ENCODE measurements around the gene APP.

Gene APP

DNA sequence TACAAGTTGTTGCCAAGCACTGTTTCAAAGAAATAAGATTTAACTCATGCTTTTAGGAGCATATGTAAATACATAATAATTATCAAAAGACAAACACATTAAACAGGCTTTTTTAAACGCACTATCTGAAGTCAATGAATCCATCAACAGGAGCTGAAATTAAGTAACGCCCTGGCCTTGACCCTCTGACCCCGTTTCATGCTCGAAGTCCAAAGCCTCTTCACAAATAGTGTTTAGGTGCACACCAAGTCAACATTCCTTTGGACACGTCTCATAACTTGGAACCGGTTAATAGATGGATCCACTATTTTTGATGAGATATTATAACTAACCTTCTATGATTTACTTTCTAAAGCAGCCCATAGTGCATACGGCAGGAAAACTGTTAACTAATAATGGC, 226.5 kb downstream of the APP start:
- Histone ChIP-seq H3K36me3 (ENCODE audit: control insufficient read depth in 2 of 2, insufficient read depth in 1 of 2, low read length in 2 of 2) (peaks cover 6 to 15% of the 10 kb centered on the region in 2 experiments; a peak in 2 of 3 replicates), H3K9me3 (ENCODE audit: control insufficient read depth, insufficient read depth, low read depth, low read length) (peaks cover 4% of the 10 kb centered on the region), H3K4me1 (ENCODE audit: control insufficient read depth, insufficient read depth, low read length) (no peaks in the 10 kb centered on the region), H3K27ac (ENCODE audit: extremely low read depth, low read depth, low read length) (no peak overlapping the region), H3K4me3 (ENCODE audit: low read depth, low read length) (no peak overlapping the region)
- POLR2A ChIA-PET = no interaction called here
- no peak for TF ChIP-seq ZNF391 (tag by site-specific recombination; IDR thresholded peaks at IDR 0.05; ENCODE audit: borderline replicate concordance, low read depth)
- no peak for TF ChIP-seq ZNF701 (tag by site-specific recombination; IDR thresholded peaks at IDR 0.05)
- no peak for TF ChIP-seq REPIN1 (tag by site-specific recombination; IDR thresholded peaks at IDR 0.05; ENCODE audit: low read depth)
- TF ChIP-seq SP3 (tag by site-specific recombination; IDR thresholded peaks at IDR 0.05) = no peak
- TF ChIP-seq ZNF561 (tag by site-specific recombination; IDR thresholded peaks at IDR 0.05; ENCODE audit: borderline replicate concordance) = no peak
- TF ChIP-seq ZNF707 (tag by site-specific recombination; IDR thresholded peaks at IDR 0.05) = no peak
- TF ChIP-seq ZNF24 (tag by site-specific recombination; IDR thresholded peaks at IDR 0.05) = no peak
- no peak for TF ChIP-seq ZNF202 (tag by site-specific recombination; IDR thresholded peaks at IDR 0.05; ENCODE audit: borderline replicate concordance)
- CTCF ChIA-PET = no interaction called here

DNA sequence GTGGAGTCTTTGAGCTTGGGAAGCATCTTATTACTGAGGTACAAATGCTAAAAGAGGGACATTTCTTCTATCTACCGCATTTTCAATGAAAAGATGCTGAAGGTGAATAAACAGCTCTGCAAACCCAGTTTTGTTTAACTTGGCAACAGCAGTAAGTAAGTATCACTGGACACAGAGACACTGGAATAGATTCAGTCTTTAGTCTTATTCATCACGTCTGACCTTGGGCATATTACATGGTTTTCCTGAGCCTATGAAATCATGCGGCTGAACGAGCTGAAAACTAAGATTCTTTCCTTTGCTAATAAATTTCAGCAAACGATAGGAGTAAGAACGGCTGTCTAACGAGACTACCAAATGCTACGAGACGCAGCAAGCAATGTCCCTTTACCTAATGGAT, 228.4 kb downstream of the APP start:
- TF ChIP-seq ZNF623 (tag by site-specific recombination; IDR thresholded peaks at IDR 0.05) (no peak), ZNF837 (tag by site-specific recombination; IDR thresholded peaks at IDR 0.05) (no peak), ZEB2 (tag by site-specific recombination; IDR thresholded peaks at IDR 0.05) (no peak)
- CTCF ChIA-PET = interaction anchor here (0.6 kb wide), 1 partner anchor 222 kb away, joined by 3 read pairs; no protein-coding TSS in a partner anchor
- POLR2A ChIA-PET = interaction anchor here (0.9 kb wide), 1 partner anchor 229 kb away, joined by 3 read pairs; no protein-coding TSS in a partner anchor
- H3K36me3 ChIP-seq (ENCODE audit: control insufficient read depth in 2 of 2, insufficient read depth in 1 of 2, low read length in 2 of 2) = peaks cover 6 to 12% of the 10 kb centered on the region in 2 experiments; a peak in 2 of 3 replicates
- peaks cover 4% of the 10 kb centered on the region for H3K9me3 ChIP-seq (ENCODE audit: control insufficient read depth, insufficient read depth, low read depth, low read length)
- no peak overlapping the region for H3K4me3 ChIP-seq (ENCODE audit: low read depth, low read length)
- no peak overlapping the region for H3K27ac ChIP-seq (ENCODE audit: extremely low read depth, low read depth, low read length)
- H3K4me1 ChIP-seq (ENCODE audit: control insufficient read depth, insufficient read depth, low read length) = no peaks in the 10 kb centered on the region

- no peak overlapping the region for H3K27ac ChIP-seq (ENCODE audit: extremely low read depth, low read depth, low read length)
Observed at GRCh38 chr21:25939396-25939761, 231.2 kb downstream of the APP start.

More at GRCh38 chr21:25939396-25939761, 231.2 kb downstream of the APP start:
- Histone ChIP-seq H3K4me1 (ENCODE audit: control insufficient read depth, insufficient read depth, low read length) (no peaks in the 10 kb centered on the region), H3K4me3 (ENCODE audit: low read depth, low read length) (no peak overlapping the region), H3K9me3 (ENCODE audit: control insufficient read depth, insufficient read depth, low read depth, low read length) (no peaks in the 10 kb centered on the region), H3K36me3 (ENCODE audit: control insufficient read depth in 2 of 2, insufficient read depth in 1 of 2, low read length in 2 of 2) (no peaks in the 10 kb centered on the region; a peak in 1 of 3 replicates)
- ChIA-PET CTCF (interaction anchor here (0.6 to 0.7 kb wide), 2 partner anchors 220 to 831 kb away, joined by 3 to 4 read pairs; no protein-coding TSS in a partner anchor), POLR2A (no interaction called here)
- TF ChIP-seq ZNF473 (tag by site-specific recombination; IDR thresholded peaks at IDR 0.05) (no peak), TCF7L2 (IDR thresholded peaks at IDR 0.05; ENCODE audit: borderline replicate concordance, low read depth, low read length) (no peak)
- TF ChIP-seq, protein P1, sequence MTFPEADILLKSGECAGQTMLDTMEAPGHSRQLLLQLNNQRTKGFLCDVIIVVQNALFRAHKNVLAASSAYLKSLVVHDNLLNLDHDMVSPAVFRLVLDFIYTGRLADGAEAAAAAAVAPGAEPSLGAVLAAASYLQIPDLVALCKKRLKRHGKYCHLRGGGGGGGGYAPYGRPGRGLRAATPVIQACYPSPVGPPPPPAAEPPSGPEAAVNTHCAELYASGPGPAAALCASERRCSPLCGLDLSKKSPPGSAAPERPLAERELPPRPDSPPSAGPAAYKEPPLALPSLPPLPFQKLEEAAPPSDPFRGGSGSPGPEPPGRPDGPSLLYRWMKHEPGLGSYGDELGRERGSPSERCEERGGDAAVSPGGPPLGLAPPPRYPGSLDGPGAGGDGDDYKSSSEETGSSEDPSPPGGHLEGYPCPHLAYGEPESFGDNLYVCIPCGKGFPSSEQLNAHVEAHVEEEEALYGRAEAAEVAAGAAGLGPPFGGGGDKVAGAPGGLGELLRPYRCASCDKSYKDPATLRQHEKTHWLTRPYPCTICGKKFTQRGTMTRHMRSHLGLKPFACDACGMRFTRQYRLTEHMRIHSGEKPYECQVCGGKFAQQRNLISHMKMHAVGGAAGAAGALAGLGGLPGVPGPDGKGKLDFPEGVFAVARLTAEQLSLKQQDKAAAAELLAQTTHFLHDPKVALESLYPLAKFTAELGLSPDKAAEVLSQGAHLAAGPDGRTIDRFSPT (tag by site-specific recombination; IDR thresholded peaks at IDR 0.05) = no peak
- TF ChIP-seq, protein P2, sequence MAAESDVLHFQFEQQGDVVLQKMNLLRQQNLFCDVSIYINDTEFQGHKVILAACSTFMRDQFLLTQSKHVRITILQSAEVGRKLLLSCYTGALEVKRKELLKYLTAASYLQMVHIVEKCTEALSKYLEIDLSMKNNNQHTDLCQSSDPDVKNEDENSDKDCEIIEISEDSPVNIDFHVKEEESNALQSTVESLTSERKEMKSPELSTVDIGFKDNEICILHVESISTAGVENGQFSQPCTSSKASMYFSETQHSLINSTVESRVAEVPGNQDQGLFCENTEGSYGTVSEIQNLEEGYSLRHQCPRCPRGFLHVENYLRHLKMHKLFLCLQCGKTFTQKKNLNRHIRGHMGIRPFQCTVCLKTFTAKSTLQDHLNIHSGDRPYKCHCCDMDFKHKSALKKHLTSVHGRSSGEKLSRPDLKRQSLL (tag by site-specific recombination; IDR thresholded peaks at IDR 0.05) = no peak

Measured in HEK293 (cell line).